ENCODE measurements around the gene DYNC2LI1. TPM values are rescaled to one million over a fixed set of nuclear protein-coding genes. Genes with fewer than 3 reads are reported as not detected.

The DYNC2LI1 gene
- total RNA-seq, 4 donors from 2014 or later = 9.4 to 19.1 (median 14.4) TPM

- Histone ChIP-seq H3K4me1 (no peaks in the 10 kb centered on the region), H3K27ac (no peak overlapping the region), H3K27me3 (peaks cover 0 to 32% (median 0%) of the 10 kb centered on the region in 4 donors), H3K9me3 (no peaks in the 10 kb centered on the region), H3K36me3 (no peaks in the 10 kb centered on the region), H3K4me3 (no peak overlapping the region)
- DNase-seq = no peak
- WGBS, 2 donors = 15 to 50% methylated on average over 1 of the region's 1 CpG
- TF ChIP-seq CTCF (IDR thresholded peaks at IDR 0.05) (no peak), POLR2A (IDR thresholded peaks at IDR 0.05) (no peak)
- intact Hi-C loops (cut with DNase I) = no loop called here
Measured at GRCh38 chr2:43848214-43848613, 74.4 kb downstream of the DYNC2LI1 start.

GRCh38 chr2:43851011-43851980, 77.5 kb downstream of the DYNC2LI1 start:
- 56 to 69% methylated on average over 2 to 6 of the region's 20 CpGs for WGBS, 2 donors
- Histone ChIP-seq H3K27me3 (peaks cover 0 to 63% (median 0%) of the 10 kb centered on the region in 4 donors), H3K4me1 (no peaks in the 10 kb centered on the region), H3K27ac (no peak overlapping the region), H3K4me3 (no peak overlapping the region), H3K36me3 (no peaks in the 10 kb centered on the region), H3K9me3 (no peaks in the 10 kb centered on the region)
- TF ChIP-seq POLR2A (IDR thresholded peaks at IDR 0.05) = no peak
- no peak for TF ChIP-seq CTCF (IDR thresholded peaks at IDR 0.05)
- no peak for DNase-seq
- intact Hi-C loops (cut with DNase I) = no loop called here

- TF ChIP-seq POLR2A (IDR thresholded peaks at IDR 0.05) = no peak
- TF ChIP-seq CTCF (IDR thresholded peaks at IDR 0.05) = no peak
- H3K4me3 ChIP-seq = no peak overlapping the region
- no peaks in the 10 kb centered on the region for H3K9me3 ChIP-seq
- no peaks in the 10 kb centered on the region for H3K4me1 ChIP-seq
- intact Hi-C loops (cut with DNase I) = no loop called here
- 79 to 96% methylated on average over 6 to 14 of the region's 21 CpGs for WGBS, 2 donors
- DNase-seq = no peak
- H3K27ac ChIP-seq = no peak overlapping the region
- H3K27me3 ChIP-seq = peaks cover 0 to 71% (median 0%) of the 10 kb centered on the region in 4 donors
- H3K36me3 ChIP-seq = no peaks in the 10 kb centered on the region
Measured at GRCh38 chr2:43852196-43852730, 78.4 kb downstream of the DYNC2LI1 start.

- intact Hi-C loops (cut with DNase I) = no loop called here
- Histone ChIP-seq H3K4me1 (no peaks in the 10 kb centered on the region), H3K27ac (no peak overlapping the region), H3K4me3 (no peak overlapping the region), H3K27me3 (peaks cover 0 to 76% (median 0%) of the 10 kb centered on the region in 4 donors), H3K36me3 (no peaks in the 10 kb centered on the region), H3K9me3 (no peaks in the 10 kb centered on the region)
- 68% methylated on average over 6 of the region's 10 CpGs; no CpG with 5 or more reads in 1 of the 2 donors for WGBS, 2 donors
- no peak for DNase-seq
- TF ChIP-seq CTCF (IDR thresholded peaks at IDR 0.05) (no peak), POLR2A (IDR thresholded peaks at IDR 0.05) (no peak)
Measured at GRCh38 chr2:43853141-43854081, 79.6 kb downstream of the DYNC2LI1 start.
